DOHH2 (cell line): ENCODE results near the gene USP35.

ENCODE experiments used
- H3F3A ChIP-seq: fragments of 200-600 bp; sonication (generic), shearing (Covaris generic); 2 replicates; pipeline ENCODE4 v1.6.0; 2016; ENCODE audit warnings: antibody characterized with exemption, mild to moderate bottlenecking; ENCODE audit not compliant: control insufficient read depth, insufficient read depth
- H3K27ac ChIP-seq: fragments of 200-600 bp; sonication (generic); 2 replicates; pipeline ENCODE4 v1.5.1; 2014; ENCODE audit warnings: low read depth, mild to moderate bottlenecking, low read length, moderate library complexity
- H3K27me3 ChIP-seq: fragments of 200-600 bp; sonication (generic); 2 replicates; pipeline ENCODE4 v1.6.1; 2014; ENCODE audit warnings: mild to moderate bottlenecking, low read length, mixed read lengths; ENCODE audit not compliant: control insufficient read depth
- H3K36me3 ChIP-seq: fragments of 200-600 bp; sonication (generic); 2 replicates; pipeline ENCODE4 v1.6.1; 2014; ENCODE audit warnings: mild to moderate bottlenecking, low read length, moderate library complexity, mixed read lengths; ENCODE audit not compliant: control insufficient read depth
- H3K4me1 ChIP-seq: fragments of 200-600 bp; sonication (generic); 2 replicates; pipeline ENCODE4 v1.6.1; 2014; ENCODE audit warnings: mild to moderate bottlenecking, low read length, mixed read lengths; ENCODE audit not compliant: control insufficient read depth
- H3K4me2 ChIP-seq: fragments of 200-600 bp; sonication (generic); 2 replicates; pipeline ENCODE4 v1.6.0; 2014; ENCODE audit warnings: mild to moderate bottlenecking, low read length, moderate library complexity
- H3K4me3 ChIP-seq: fragments of 200-600 bp; sonication (generic); 2 replicates; pipeline ENCODE4 v1.5.1; 2014; ENCODE audit warnings: mild to moderate bottlenecking, low read length, mixed read lengths
- H3K79me2 ChIP-seq: fragments of 200-600 bp; sonication (generic); 2 replicates; pipeline ENCODE4 v1.6.1; 2014; ENCODE audit warnings: mild to moderate bottlenecking, low read length, mixed read lengths; ENCODE audit not compliant: control insufficient read depth
- H3K9me2 ChIP-seq: fragments of 200-600 bp; sonication (generic); replicated peaks from 2 replicates; pipeline ENCODE4 v1.6.1; 2014; ENCODE audit warnings: mild to moderate bottlenecking, low read length, mixed read lengths; ENCODE audit not compliant: control insufficient read depth
- H3K9me3 ChIP-seq: fragments of 200-600 bp; sonication (generic); 2 replicates; pipeline ENCODE4 v1.6.1; 2014; ENCODE audit warnings: antibody characterized with exemption, low read length, mixed read lengths; ENCODE audit not compliant: control insufficient read depth, insufficient read depth
- H4K20me1 ChIP-seq: fragments of 200-600 bp; sonication (generic); 2 replicates; pipeline ENCODE4 v1.6.0; 2014; ENCODE audit warnings: low read depth, mild to moderate bottlenecking, antibody characterized with exemption, low read length, moderate library complexity; ENCODE audit not compliant: control insufficient read depth, insufficient read depth
- EZH2phosphoT487 ChIP-seq: fragments of 200-600 bp; sonication (generic); IDR thresholded peaks from 2 replicates; pipeline ENCODE4 v1.6.1; 2017; ENCODE audit warnings: borderline replicate concordance, mild to moderate bottlenecking, antibody characterized with exemption, low read length, moderate library complexity, mixed read lengths
- TF ChIP-seq, protein P1 (sequence below): fragments of 200-600 bp; sonication (generic); IDR thresholded peaks from one replicate; pipeline ENCODE4 v1.5.1; 2014; ENCODE audit warnings: antibody characterized with exemption, mild to moderate bottlenecking, low read depth, low read length; ENCODE audit not compliant: poor library complexity, severe bottlenecking

Gene USP35

DNA sequence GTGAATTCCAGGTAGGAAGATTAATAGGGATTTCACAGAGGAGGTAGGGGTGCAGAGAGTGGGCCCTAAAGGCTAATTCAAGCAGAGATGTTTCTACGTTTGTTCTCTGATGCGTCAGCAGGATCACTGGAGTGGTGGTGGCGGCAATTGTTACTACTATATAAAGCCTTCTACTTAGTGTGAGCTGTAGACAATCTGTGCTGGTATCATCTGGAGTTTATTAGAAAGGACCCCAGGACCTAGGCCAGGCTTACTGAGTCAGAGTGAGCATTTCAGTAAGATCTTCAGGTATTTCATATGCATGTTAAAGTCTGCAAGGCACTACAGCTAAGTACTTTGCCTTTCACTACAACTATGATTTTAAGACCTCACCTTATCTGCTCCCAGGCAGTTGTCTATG lies 59.5 kb downstream of the USP35 start:
- no peaks in the 10 kb centered on the region for H3F3A ChIP-seq
- no peaks in the 10 kb centered on the region for H3K9me2 ChIP-seq
- no peaks in the 10 kb centered on the region for H3K36me3 ChIP-seq
- TF ChIP-seq EZH2phosphoT487, result no peak
- TF ChIP-seq, protein P1, sequence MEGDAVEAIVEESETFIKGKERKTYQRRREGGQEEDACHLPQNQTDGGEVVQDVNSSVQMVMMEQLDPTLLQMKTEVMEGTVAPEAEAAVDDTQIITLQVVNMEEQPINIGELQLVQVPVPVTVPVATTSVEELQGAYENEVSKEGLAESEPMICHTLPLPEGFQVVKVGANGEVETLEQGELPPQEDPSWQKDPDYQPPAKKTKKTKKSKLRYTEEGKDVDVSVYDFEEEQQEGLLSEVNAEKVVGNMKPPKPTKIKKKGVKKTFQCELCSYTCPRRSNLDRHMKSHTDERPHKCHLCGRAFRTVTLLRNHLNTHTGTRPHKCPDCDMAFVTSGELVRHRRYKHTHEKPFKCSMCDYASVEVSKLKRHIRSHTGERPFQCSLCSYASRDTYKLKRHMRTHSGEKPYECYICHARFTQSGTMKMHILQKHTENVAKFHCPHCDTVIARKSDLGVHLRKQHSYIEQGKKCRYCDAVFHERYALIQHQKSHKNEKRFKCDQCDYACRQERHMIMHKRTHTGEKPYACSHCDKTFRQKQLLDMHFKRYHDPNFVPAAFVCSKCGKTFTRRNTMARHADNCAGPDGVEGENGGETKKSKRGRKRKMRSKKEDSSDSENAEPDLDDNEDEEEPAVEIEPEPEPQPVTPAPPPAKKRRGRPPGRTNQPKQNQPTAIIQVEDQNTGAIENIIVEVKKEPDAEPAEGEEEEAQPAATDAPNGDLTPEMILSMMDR, result no peak
- H4K20me1 ChIP-seq, result no peaks in the 10 kb centered on the region
- no peak overlapping the region for H3K4me3 ChIP-seq
- H3K4me2 ChIP-seq, result no peak overlapping the region
- peaks cover 6% of the 10 kb centered on the region for H3K4me1 ChIP-seq
- H3K27me3 ChIP-seq, result no peaks in the 10 kb centered on the region
- no peak overlapping the region for H3K27ac ChIP-seq
- H3K9me3 ChIP-seq, result no peaks in the 10 kb centered on the region
- H3K79me2 ChIP-seq, result no peaks in the 10 kb centered on the region

DNA sequence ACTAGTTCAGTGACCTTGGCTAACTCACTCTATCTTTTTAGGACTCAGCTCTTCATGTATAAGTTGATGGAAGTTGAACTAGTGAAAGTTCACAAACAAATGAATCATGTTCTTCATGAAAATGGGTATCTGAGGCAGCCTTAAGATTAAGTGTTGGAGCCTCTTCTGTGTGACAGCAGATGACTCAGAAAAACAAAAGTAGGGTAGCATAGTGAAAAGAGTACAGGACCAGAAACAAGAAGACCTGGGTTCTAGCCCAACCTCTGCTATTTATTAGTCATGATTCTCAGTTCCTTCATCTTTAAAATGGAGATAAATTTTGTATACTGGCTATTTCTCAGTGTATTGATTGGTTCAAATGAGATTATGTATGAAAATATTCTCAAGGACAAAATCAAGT lies 60.2 kb downstream of the USP35 start:
- Histone ChIP-seq H3K4me1 (peaks cover 6% of the 10 kb centered on the region), H4K20me1 (no peaks in the 10 kb centered on the region), H3K4me3 (no peak overlapping the region), H3F3A (no peaks in the 10 kb centered on the region), H3K79me2 (no peaks in the 10 kb centered on the region), H3K27me3 (no peaks in the 10 kb centered on the region), H3K36me3 (no peaks in the 10 kb centered on the region), H3K9me2 (no peaks in the 10 kb centered on the region), H3K27ac (no peak overlapping the region), H3K9me3 (no peaks in the 10 kb centered on the region), H3K4me2 (no peak overlapping the region)
- no peak for TF ChIP-seq EZH2phosphoT487
- TF ChIP-seq, protein P1, result no peak

GRCh38 chr11:78250099-78250498 lies 61.4 kb downstream of the USP35 start:
- Histone ChIP-seq H3K27ac (no peak overlapping the region), H3K27me3 (no peaks in the 10 kb centered on the region), H3F3A (no peaks in the 10 kb centered on the region), H3K9me3 (no peaks in the 10 kb centered on the region), H3K9me2 (no peaks in the 10 kb centered on the region), H3K4me3 (no peak overlapping the region), H3K36me3 (no peaks in the 10 kb centered on the region), H3K4me2 (no peak overlapping the region), H3K79me2 (no peaks in the 10 kb centered on the region), H4K20me1 (no peaks in the 10 kb centered on the region), H3K4me1 (no peaks in the 10 kb centered on the region)
- TF ChIP-seq, protein P1, result no peak
- no peak for TF ChIP-seq EZH2phosphoT487
